ENCODE results near the gene IL21R. TPM values are rescaled to one million over a fixed set of nuclear protein-coding genes. Genes with fewer than 3 reads are reported as not detected.
"Not testable (repeated sequence)": the region's sequence is repeated elsewhere in the genome, so short reads cannot be mapped to it uniquely, and the experiment has no call there.

Gene IL21R
- total and polyA plus RNA-seq, 9 donors: 0.04 to 0.71 (median 0.26) TPM

DNA sequence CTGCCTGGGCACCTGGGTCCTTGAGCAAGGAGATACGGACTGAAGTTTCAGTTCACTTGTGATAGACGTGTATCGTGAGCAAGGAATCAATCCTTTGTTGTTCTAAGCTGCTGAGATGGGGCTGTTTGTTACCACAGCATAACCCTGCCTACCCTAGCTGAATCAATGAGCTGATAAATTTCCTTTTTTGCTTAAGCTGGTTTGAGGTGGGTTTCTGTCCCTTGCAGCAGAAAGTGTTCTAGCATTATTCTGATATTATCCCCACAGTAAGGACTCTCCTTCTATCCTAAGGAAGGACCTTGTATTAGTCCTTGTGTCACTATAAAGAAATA is 51.5 kb downstream of the IL21R start:
- no CpG with 5 or more reads among the region's 3 CpGs for WGBS (ENCODE audit: insufficient coverage)

DNA sequence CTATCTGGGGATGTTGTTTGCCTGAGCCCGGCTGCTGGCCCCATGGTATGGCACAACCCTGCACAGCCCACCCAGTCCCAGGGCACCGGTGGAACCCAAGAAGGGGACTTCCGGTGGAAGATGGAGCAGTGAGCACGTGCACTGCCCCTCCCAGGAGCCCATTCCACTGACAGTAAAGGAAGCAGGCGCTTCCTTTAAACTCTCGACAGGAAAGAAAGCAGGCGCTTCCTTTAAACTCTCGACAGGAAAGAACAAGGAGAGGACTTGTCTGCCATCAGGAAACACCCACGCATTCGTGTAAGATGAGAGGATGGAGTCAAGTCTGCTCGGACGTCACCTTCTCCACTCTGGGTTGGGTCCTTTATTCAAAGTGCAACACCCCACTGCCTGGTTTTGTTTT is 53.7 kb downstream of the IL21R start:
- Histone ChIP-seq H3K9me3 (replicated peaks; ENCODE audit: control insufficient read depth, low read depth, low read length) (no peaks in the 10 kb centered on the region), H3K27me3 (ENCODE audit: control insufficient read depth, insufficient read depth, low read length) (no peaks in the 10 kb centered on the region), H3K4me1 (ENCODE audit: control insufficient read depth, insufficient read depth, low read length) (peaks cover 14% of the 10 kb centered on the region), H3K27ac (ENCODE audit: low read length) (no peak overlapping the region), H3K4me3 (ENCODE audit: low read length) (no peak overlapping the region), H3K36me3 (ENCODE audit: control insufficient read depth, insufficient read depth, low read length) (peaks cover 19% of the 10 kb centered on the region)
- WGBS (ENCODE audit: insufficient coverage): 13% methylated on average over 3 of the region's 12 CpGs
- peak; percentile 52 for DNase-seq

More for the DNA sequence above, 51.5 kb downstream of the IL21R start:
- Histone ChIP-seq H3K9me3 (replicated peaks; ENCODE audit: control insufficient read depth, low read depth, low read length) (no peaks in the 10 kb centered on the region), H3K27me3 (ENCODE audit: control insufficient read depth, insufficient read depth, low read length) (peaks cover 6% of the 10 kb centered on the region), H3K27ac (ENCODE audit: low read length) (no peak overlapping the region), H3K4me1 (ENCODE audit: control insufficient read depth, insufficient read depth, low read length) (peaks cover 17% of the 10 kb centered on the region), H3K36me3 (ENCODE audit: control insufficient read depth, insufficient read depth, low read length) (peaks cover under 1% of the 10 kb centered on the region), H3K4me3 (ENCODE audit: low read length) (no peak overlapping the region)
- no peak for DNase-seq

DNA sequence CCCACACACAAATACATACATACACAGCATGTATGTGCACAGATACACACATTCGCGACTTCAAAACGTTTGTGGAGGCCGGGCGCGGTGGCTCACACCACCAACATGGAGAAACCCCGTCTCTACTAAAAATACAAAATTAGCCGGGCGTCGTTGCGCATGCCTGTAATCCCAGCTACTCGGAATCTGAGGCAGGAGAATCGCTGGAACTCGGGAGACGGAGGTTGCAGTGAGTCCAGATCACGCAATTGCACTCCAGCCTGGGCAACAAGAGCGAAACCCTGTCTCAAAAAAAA is 55.6 kb downstream of the IL21R start:
- not testable (repeated sequence) for H3K9me3 ChIP-seq (replicated peaks; ENCODE audit: control insufficient read depth, low read depth, low read length); H3K27me3 ChIP-seq (ENCODE audit: control insufficient read depth, insufficient read depth, low read length); H3K4me3 ChIP-seq (ENCODE audit: low read length); H3K27ac ChIP-seq (ENCODE audit: low read length); DNase-seq
- WGBS (ENCODE audit: insufficient coverage): 90% methylated on average over 10 of the region's 17 CpGs
- Histone ChIP-seq H3K36me3 (ENCODE audit: control insufficient read depth, insufficient read depth, low read length) (peaks cover 33% of the 10 kb centered on the region), H3K4me1 (ENCODE audit: control insufficient read depth, insufficient read depth, low read length) (peaks cover 33% of the 10 kb centered on the region)

DNA sequence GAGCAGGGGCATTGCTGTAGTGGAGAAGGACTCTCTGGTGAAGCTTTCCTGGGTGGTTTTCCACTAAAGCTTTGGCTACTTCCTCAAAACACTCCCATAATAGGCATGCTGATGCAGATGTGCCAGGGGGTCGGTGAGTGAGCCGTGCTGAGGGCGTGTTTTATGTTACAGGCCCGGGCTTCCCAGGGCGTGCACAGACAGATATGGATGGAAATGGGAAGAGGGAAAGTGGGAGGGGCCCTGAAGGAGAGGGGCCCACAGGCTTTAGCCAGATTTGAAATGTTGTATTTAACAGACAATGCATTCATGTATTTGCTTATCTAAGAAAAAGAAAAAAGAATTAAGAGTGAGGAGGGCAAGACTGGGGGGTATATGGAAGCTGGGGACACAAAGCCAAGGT is 56.3 kb downstream of the IL21R start:
- 30% methylated on average over 3 of the region's 5 CpGs for WGBS (ENCODE audit: insufficient coverage)
- H3K4me1 ChIP-seq (ENCODE audit: control insufficient read depth, insufficient read depth, low read length): peaks cover 38% of the 10 kb centered on the region
- no peaks in the 10 kb centered on the region for H3K27me3 ChIP-seq (ENCODE audit: control insufficient read depth, insufficient read depth, low read length)
- H3K27ac ChIP-seq (ENCODE audit: low read length): no peak overlapping the region
- H3K4me3 ChIP-seq (ENCODE audit: low read length): no peak overlapping the region
- H3K36me3 ChIP-seq (ENCODE audit: control insufficient read depth, insufficient read depth, low read length): peaks cover 40% of the 10 kb centered on the region
- H3K9me3 ChIP-seq (replicated peaks; ENCODE audit: control insufficient read depth, low read depth, low read length): no peaks in the 10 kb centered on the region
- DNase-seq: no peak

DNA sequence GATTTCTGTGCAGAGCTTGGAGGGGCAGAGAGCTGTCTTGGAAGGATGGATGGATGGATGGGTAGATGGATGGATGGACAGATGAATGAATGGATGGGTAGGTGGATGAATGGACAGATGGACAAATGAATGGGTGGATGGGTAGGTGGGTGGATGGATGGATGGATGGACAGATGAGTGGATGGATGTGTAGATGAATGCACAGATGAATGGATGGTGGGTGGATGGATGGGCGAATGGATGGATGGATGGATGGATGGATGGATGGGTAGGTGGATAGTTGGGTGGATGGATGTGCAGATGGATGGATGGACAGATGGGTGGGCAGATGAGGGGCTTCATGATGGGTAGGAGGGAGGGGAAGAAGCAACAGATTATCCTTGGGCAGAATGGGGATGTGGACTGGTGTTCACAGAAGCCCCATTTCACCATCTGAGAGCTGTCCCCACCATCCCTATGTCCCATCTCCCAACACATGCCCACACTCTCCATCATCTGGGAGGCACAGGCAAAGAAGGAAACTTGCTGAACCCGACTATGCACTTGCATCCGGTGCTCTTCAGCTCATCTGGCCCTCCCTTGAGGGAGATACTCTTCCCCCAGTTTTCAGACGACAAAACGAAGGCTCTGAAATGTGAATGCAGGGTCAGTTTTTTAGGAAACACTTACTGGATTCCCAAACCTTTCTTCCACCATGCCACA is 57.2 kb downstream of the IL21R start:
- Histone ChIP-seq H3K36me3 (ENCODE audit: control insufficient read depth, insufficient read depth, low read length) (peaks cover 49% of the 10 kb centered on the region), H3K4me1 (ENCODE audit: control insufficient read depth, insufficient read depth, low read length) (peaks cover 38% of the 10 kb centered on the region), H3K27ac (ENCODE audit: low read length) (no peak overlapping the region), H3K4me3 (ENCODE audit: low read length) (no peak overlapping the region), H3K9me3 (replicated peaks; ENCODE audit: control insufficient read depth, low read depth, low read length) (no peaks in the 10 kb centered on the region), H3K27me3 (ENCODE audit: control insufficient read depth, insufficient read depth, low read length) (no peaks in the 10 kb centered on the region)
- DNase-seq: no peak
- 100% methylated on average over 1 of the region's 5 CpGs for WGBS (ENCODE audit: insufficient coverage)

DNA sequence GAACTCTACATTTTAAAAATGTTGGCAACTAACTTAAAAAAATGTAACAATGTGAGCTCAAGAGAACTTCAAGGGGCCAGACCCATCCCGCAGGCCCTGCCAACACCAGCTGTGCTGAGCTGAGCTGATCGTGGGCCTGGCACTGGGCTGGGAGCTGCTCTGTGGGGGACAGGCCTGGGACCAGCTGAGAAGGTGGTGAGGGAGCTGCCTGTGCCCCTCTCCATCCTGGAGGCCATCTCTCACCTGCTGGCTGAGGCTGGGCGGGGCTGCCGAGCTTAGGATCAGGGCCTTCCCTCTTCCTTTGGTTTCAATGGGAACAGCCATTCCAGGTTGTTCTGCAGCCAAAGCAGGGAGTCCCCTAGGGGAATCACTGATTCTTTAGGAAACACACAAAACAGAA is 58.2 kb downstream of the IL21R start:
- DNase-seq: no peak

DNA sequence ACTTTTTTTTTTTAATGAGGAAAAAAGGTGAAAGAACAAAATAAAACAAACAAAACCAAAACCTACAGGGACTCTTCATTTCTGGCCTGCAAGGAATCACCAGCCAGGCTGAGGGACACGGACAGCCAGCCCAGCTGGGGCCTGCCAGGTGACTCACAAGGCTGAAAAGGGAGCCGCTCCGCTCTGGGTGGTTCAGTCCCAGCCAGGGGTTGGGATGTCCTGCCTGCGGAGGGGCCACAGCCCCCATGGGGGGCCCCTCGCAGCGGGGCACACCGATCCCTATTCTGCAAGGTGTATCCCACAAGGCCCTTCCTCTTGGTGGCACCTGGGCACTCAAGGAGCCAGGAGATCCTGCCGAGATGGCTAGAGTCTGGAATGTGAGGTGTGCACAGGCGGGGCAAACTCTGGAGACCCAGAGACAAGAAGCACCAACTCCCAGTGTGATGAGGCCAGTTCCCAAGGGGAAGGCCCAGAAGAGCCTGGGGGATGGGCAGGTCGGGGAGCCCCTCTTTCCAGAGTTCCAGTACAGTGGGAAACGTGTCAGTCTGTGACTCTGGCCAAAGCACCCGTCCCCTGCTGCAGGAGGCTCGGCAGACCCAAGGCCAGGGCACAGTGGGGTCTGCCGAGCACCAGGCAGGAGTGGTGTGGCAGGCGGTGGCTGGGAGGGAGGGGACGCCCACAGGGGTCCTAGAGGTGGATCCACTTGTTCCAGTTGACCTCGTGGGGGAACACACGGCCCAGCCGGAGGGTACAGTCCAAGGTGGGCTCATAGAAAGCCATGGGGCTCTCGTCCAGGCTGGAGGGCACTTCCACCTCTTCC is 58.9 kb downstream of the IL21R start:
- Histone ChIP-seq H3K36me3 (ENCODE audit: control insufficient read depth, insufficient read depth, low read length) (peaks cover 66% of the 10 kb centered on the region), H3K9me3 (replicated peaks; ENCODE audit: control insufficient read depth, low read depth, low read length) (no peaks in the 10 kb centered on the region), H3K4me1 (ENCODE audit: control insufficient read depth, insufficient read depth, low read length) (peaks cover 47% of the 10 kb centered on the region), H3K27me3 (ENCODE audit: control insufficient read depth, insufficient read depth, low read length) (no peaks in the 10 kb centered on the region), H3K27ac (ENCODE audit: low read length) (peak overlapping the region; percentile 13), H3K4me3 (ENCODE audit: low read length) (no peak overlapping the region)
- WGBS (ENCODE audit: insufficient coverage): 67% methylated on average over 15 of the region's 20 CpGs
- no peak for DNase-seq

More for the DNA sequence above, 58.2 kb downstream of the IL21R start:
- Histone ChIP-seq H3K36me3 (ENCODE audit: control insufficient read depth, insufficient read depth, low read length) (peaks cover 59% of the 10 kb centered on the region), H3K4me3 (ENCODE audit: low read length) (no peak overlapping the region), H3K27ac (ENCODE audit: low read length) (peak overlapping the region; percentile 29), H3K27me3 (ENCODE audit: control insufficient read depth, insufficient read depth, low read length) (no peaks in the 10 kb centered on the region), H3K9me3 (replicated peaks; ENCODE audit: control insufficient read depth, low read depth, low read length) (no peaks in the 10 kb centered on the region), H3K4me1 (ENCODE audit: control insufficient read depth, insufficient read depth, low read length) (peaks cover 40% of the 10 kb centered on the region)
- WGBS (ENCODE audit: insufficient coverage): 45% methylated on average over 4 of the region's 4 CpGs

DNA sequence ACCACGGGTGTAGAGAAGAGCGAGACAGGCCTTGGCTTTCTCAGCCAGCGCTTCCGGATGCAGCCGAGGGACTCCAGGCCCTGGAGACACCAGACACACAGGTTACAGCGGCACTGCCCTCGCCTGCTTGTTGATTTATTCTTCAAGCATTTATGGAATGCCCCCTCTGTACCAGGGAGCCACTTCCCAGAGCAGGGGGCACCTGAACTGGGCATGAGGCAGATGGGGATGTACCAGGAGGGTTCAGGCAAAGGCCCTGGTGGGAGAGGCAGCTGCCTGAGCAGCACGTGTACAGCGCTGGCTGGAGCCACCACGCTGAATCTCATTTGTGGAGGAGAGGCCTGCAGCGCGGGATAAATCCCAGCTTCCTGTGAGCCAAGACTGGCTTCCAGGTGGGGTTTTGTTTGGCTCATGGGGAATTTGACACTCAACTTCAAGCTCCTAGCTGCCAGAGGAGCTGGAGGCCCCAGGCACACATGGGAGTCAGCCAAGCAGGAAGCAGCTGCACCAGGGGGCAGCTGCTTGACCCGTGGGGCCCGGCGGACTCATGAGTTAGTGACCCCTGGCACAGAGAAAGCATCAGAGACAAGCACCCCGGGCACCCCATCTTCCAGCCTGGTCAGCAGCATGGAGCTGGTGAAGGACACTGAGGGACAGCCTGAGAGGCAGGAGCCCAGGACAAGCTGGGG is 59.7 kb downstream of the IL21R start:
- 21% methylated on average over 5 of the region's 16 CpGs for WGBS (ENCODE audit: insufficient coverage)
- H3K27ac ChIP-seq (ENCODE audit: low read length): peak overlapping the region; percentile 13
- H3K27me3 ChIP-seq (ENCODE audit: control insufficient read depth, insufficient read depth, low read length): no peaks in the 10 kb centered on the region
- H3K4me1 ChIP-seq (ENCODE audit: control insufficient read depth, insufficient read depth, low read length): peaks cover 47% of the 10 kb centered on the region
- H3K4me3 ChIP-seq (ENCODE audit: low read length): no peak overlapping the region
- peaks cover 71% of the 10 kb centered on the region for H3K36me3 ChIP-seq (ENCODE audit: control insufficient read depth, insufficient read depth, low read length)
- peak; percentile 77 for DNase-seq
- no peaks in the 10 kb centered on the region for H3K9me3 ChIP-seq (replicated peaks; ENCODE audit: control insufficient read depth, low read depth, low read length)

DNA sequence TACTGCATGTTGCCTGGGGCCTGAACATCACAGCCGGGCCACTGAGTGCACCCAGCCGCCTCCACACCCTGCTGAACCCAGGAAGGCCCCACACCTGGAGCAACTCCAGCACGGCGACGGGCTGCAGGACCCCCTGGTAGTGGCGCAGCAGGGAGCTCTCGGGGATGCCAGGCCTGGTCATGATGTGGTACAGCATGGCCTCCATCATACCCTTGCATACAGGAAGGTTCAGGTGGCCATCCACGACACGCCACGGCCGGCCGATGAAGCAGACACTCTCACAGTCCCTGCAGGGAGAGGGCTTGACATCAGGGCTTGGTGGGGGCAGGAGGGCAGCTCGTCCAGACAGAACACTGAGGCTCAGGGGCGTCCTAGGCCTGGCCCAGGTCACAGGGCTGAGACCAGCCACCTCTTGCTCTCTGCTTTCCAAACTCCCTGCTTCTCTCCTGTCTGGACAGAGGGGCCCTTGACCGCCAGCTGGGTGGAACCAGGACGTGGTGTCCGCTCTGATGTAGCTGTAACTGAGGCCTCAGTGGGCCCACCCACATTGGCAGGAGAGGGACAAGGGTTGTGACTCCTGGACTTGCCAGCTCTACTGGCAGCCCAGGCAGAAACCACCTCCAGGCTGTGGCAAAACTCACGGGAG is 60.3 kb downstream of the IL21R start:
- no peak overlapping the region for H3K4me3 ChIP-seq (ENCODE audit: low read length)
- H3K27me3 ChIP-seq (ENCODE audit: control insufficient read depth, insufficient read depth, low read length): no peaks in the 10 kb centered on the region
- DNase-seq: no peak
- H3K27ac ChIP-seq (ENCODE audit: low read length): no peak overlapping the region
- H3K36me3 ChIP-seq (ENCODE audit: control insufficient read depth, insufficient read depth, low read length): peaks cover 75% of the 10 kb centered on the region
- 75% methylated on average over 10 of the region's 18 CpGs for WGBS (ENCODE audit: insufficient coverage)
- peaks cover 43% of the 10 kb centered on the region for H3K4me1 ChIP-seq (ENCODE audit: control insufficient read depth, insufficient read depth, low read length)
- no peaks in the 10 kb centered on the region for H3K9me3 ChIP-seq (replicated peaks; ENCODE audit: control insufficient read depth, low read depth, low read length)
